Lower leg skin (tissue), 3 donors: Measurements from ENCODE around the gene ZNF771.

Experiments
- POLR2A ChIP-seq, 2 donors: fragments of 450-650 bp; IDR thresholded peaks; one replicate each; pipeline ENCODE4 v1.6.1; 2016 to 2017; ENCODE audit warnings: antibody characterized with exemption in 2 of 2, mild to moderate bottlenecking in 1 of 2, moderate library complexity in 1 of 2
- TF ChIP-seq, protein P1 (sequence below), 3 donors: fragments of 450-650 bp; IDR thresholded peaks; one replicate each; pipeline ENCODE4 v1.5.1; 2016; ENCODE audit warnings: antibody characterized with exemption in 3 of 3, mild to moderate bottlenecking in 3 of 3, moderate library complexity in 2 of 3

GRCh38 chr16:30399435-30400186 is 7.8 kb upstream of the ZNF771 start:
- TF ChIP-seq, protein P1, sequence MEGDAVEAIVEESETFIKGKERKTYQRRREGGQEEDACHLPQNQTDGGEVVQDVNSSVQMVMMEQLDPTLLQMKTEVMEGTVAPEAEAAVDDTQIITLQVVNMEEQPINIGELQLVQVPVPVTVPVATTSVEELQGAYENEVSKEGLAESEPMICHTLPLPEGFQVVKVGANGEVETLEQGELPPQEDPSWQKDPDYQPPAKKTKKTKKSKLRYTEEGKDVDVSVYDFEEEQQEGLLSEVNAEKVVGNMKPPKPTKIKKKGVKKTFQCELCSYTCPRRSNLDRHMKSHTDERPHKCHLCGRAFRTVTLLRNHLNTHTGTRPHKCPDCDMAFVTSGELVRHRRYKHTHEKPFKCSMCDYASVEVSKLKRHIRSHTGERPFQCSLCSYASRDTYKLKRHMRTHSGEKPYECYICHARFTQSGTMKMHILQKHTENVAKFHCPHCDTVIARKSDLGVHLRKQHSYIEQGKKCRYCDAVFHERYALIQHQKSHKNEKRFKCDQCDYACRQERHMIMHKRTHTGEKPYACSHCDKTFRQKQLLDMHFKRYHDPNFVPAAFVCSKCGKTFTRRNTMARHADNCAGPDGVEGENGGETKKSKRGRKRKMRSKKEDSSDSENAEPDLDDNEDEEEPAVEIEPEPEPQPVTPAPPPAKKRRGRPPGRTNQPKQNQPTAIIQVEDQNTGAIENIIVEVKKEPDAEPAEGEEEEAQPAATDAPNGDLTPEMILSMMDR (IDR thresholded peaks at IDR 0.05): no peak
- TF ChIP-seq POLR2A (IDR thresholded peaks at IDR 0.05): no peak
